ENCODE data around the gene UTRN.
A peak's percentile ranks its signal among the peaks of the same experiment; 100 is the strongest.

Gene UTRN

GRCh38 chr6:144264270-144265060, 20.7 kb upstream of the UTRN start:
- no peak overlapping the region for H3K27ac ChIP-seq (ENCODE audit: low read length)
- H3K27me3 ChIP-seq (ENCODE audit: control insufficient read depth in 1 of 2, insufficient read depth in 2 of 2, low read length in 2 of 2): no peaks in the 10 kb centered on the region
- H3K4me1 ChIP-seq (ENCODE audit: control insufficient read depth, insufficient read depth, low read length): peaks cover 3% of the 10 kb centered on the region
- no peak overlapping the region for H3K4me3 ChIP-seq (ENCODE audit: low read length in 2 of 2)
- H3K9ac ChIP-seq (ENCODE audit: low read length in 2 of 2): no peak overlapping the region
- H3K9me3 ChIP-seq (ENCODE audit: control insufficient read depth in 2 of 2, low read length in 2 of 2): peaks cover 0 to 3% of the 10 kb centered on the region in 2 donors
- H3K36me3 ChIP-seq (ENCODE audit: control insufficient read depth in 2 of 2, insufficient read depth in 2 of 2, low read length in 2 of 2): no peaks in the 10 kb centered on the region

GRCh38 chr6:144265061-144265357, 20.1 kb upstream of the UTRN start:
- Histone ChIP-seq H3K9me3 (ENCODE audit: control insufficient read depth in 2 of 2, low read length in 2 of 2) (peaks cover 0 to 3% of the 10 kb centered on the region in 2 donors), H3K27ac (ENCODE audit: low read length) (no peak overlapping the region), H3K4me3 (ENCODE audit: low read length in 2 of 2) (no peak overlapping the region), H3K9ac (ENCODE audit: low read length in 2 of 2) (no peak overlapping the region), H3K4me1 (ENCODE audit: control insufficient read depth, insufficient read depth, low read length) (peaks cover 3% of the 10 kb centered on the region), H3K36me3 (ENCODE audit: control insufficient read depth in 2 of 2, insufficient read depth in 2 of 2, low read length in 2 of 2) (no peaks in the 10 kb centered on the region), H3K27me3 (ENCODE audit: control insufficient read depth in 1 of 2, insufficient read depth in 2 of 2, low read length in 2 of 2) (no peaks in the 10 kb centered on the region)

GRCh38 chr6:144265390-144265789, 19.7 kb upstream of the UTRN start:
- Histone ChIP-seq H3K36me3 (ENCODE audit: control insufficient read depth in 2 of 2, insufficient read depth in 2 of 2, low read length in 2 of 2) (no peaks in the 10 kb centered on the region), H3K27me3 (ENCODE audit: control insufficient read depth in 1 of 2, insufficient read depth in 2 of 2, low read length in 2 of 2) (no peaks in the 10 kb centered on the region), H3K9ac (ENCODE audit: low read length in 2 of 2) (no peak overlapping the region), H3K4me3 (ENCODE audit: low read length in 2 of 2) (no peak overlapping the region), H3K4me1 (ENCODE audit: control insufficient read depth, insufficient read depth, low read length) (peaks cover 3% of the 10 kb centered on the region), H3K27ac (ENCODE audit: low read length) (no peak overlapping the region), H3K9me3 (ENCODE audit: control insufficient read depth in 2 of 2, low read length in 2 of 2) (peaks cover 0 to 3% of the 10 kb centered on the region in 2 donors)

- Histone ChIP-seq H3K4me3 (ENCODE audit: low read length in 2 of 2) (peak overlapping the region in 1 of 2 donors; percentile 30), H3K27me3 (ENCODE audit: control insufficient read depth in 1 of 2, insufficient read depth in 2 of 2, low read length in 2 of 2) (no peaks in the 10 kb centered on the region), H3K36me3 (ENCODE audit: control insufficient read depth in 2 of 2, insufficient read depth in 2 of 2, low read length in 2 of 2) (no peaks in the 10 kb centered on the region), H3K27ac (ENCODE audit: low read length) (peak overlapping the region; percentile 47), H3K9ac (ENCODE audit: low read length in 2 of 2) (peak overlapping the region in 1 of 2 donors; percentile 7), H3K4me1 (ENCODE audit: control insufficient read depth, insufficient read depth, low read length) (peaks cover 3% of the 10 kb centered on the region), H3K9me3 (ENCODE audit: control insufficient read depth in 2 of 2, low read length in 2 of 2) (peaks cover 0 to 10% of the 10 kb centered on the region in 2 donors)
These were observed 19.0 kb upstream of the UTRN start for GRCh38 chr6:144266091-144266649.

- Histone ChIP-seq H3K9me3 (ENCODE audit: control insufficient read depth in 2 of 2, low read length in 2 of 2) (peaks cover 0 to 7% of the 10 kb centered on the region in 2 donors), H3K4me3 (ENCODE audit: low read length in 2 of 2) (no peak overlapping the region), H3K36me3 (ENCODE audit: control insufficient read depth in 2 of 2, insufficient read depth in 2 of 2, low read length in 2 of 2) (no peaks in the 10 kb centered on the region), H3K27me3 (ENCODE audit: control insufficient read depth in 1 of 2, insufficient read depth in 2 of 2, low read length in 2 of 2) (no peaks in the 10 kb centered on the region), H3K4me1 (ENCODE audit: control insufficient read depth, insufficient read depth, low read length) (peaks cover 3% of the 10 kb centered on the region), H3K27ac (ENCODE audit: low read length) (no peak overlapping the region), H3K9ac (ENCODE audit: low read length in 2 of 2) (no peak overlapping the region)
These were observed 16.3 kb upstream of the UTRN start for GRCh38 chr6:144268794-144269349.

- Histone ChIP-seq H3K9me3 (ENCODE audit: control insufficient read depth in 2 of 2, low read length in 2 of 2) (no peaks in the 10 kb centered on the region), H3K27me3 (ENCODE audit: control insufficient read depth in 1 of 2, insufficient read depth in 2 of 2, low read length in 2 of 2) (no peaks in the 10 kb centered on the region), H3K4me1 (ENCODE audit: control insufficient read depth, insufficient read depth, low read length) (no peaks in the 10 kb centered on the region), H3K36me3 (ENCODE audit: control insufficient read depth in 2 of 2, insufficient read depth in 2 of 2, low read length in 2 of 2) (no peaks in the 10 kb centered on the region), H3K9ac (ENCODE audit: low read length in 2 of 2) (no peak overlapping the region), H3K27ac (ENCODE audit: low read length) (no peak overlapping the region), H3K4me3 (ENCODE audit: low read length in 2 of 2) (no peak overlapping the region)
These were observed 8.0 kb upstream of the UTRN start for GRCh38 chr6:144277174-144277573.

GRCh38 chr6:144277605-144278227, 7.4 kb upstream of the UTRN start:
- Histone ChIP-seq H3K9ac (ENCODE audit: low read length in 2 of 2) (no peak overlapping the region), H3K27ac (ENCODE audit: low read length) (no peak overlapping the region), H3K4me3 (ENCODE audit: low read length in 2 of 2) (no peak overlapping the region), H3K4me1 (ENCODE audit: control insufficient read depth, insufficient read depth, low read length) (no peaks in the 10 kb centered on the region), H3K27me3 (ENCODE audit: control insufficient read depth in 1 of 2, insufficient read depth in 2 of 2, low read length in 2 of 2) (no peaks in the 10 kb centered on the region), H3K36me3 (ENCODE audit: control insufficient read depth in 2 of 2, insufficient read depth in 2 of 2, low read length in 2 of 2) (no peaks in the 10 kb centered on the region), H3K9me3 (ENCODE audit: control insufficient read depth in 2 of 2, low read length in 2 of 2) (no peaks in the 10 kb centered on the region)

- no peaks in the 10 kb centered on the region for H3K36me3 ChIP-seq (ENCODE audit: control insufficient read depth in 2 of 2, insufficient read depth in 2 of 2, low read length in 2 of 2)
- H3K27me3 ChIP-seq (ENCODE audit: control insufficient read depth in 1 of 2, insufficient read depth in 2 of 2, low read length in 2 of 2): no peaks in the 10 kb centered on the region
- H3K9me3 ChIP-seq (ENCODE audit: control insufficient read depth in 2 of 2, low read length in 2 of 2): no peaks in the 10 kb centered on the region
- H3K4me3 ChIP-seq (ENCODE audit: low read length in 2 of 2): no peak overlapping the region
- no peak overlapping the region for H3K27ac ChIP-seq (ENCODE audit: low read length)
- no peaks in the 10 kb centered on the region for H3K4me1 ChIP-seq (ENCODE audit: control insufficient read depth, insufficient read depth, low read length)
- H3K9ac ChIP-seq (ENCODE audit: low read length in 2 of 2): no peak overlapping the region
These were observed 6.3 kb upstream of the UTRN start for GRCh38 chr6:144278659-144279314.

- H3K9ac ChIP-seq (ENCODE audit: low read length in 2 of 2): no peak overlapping the region
- H3K9me3 ChIP-seq (ENCODE audit: control insufficient read depth in 2 of 2, low read length in 2 of 2): no peaks in the 10 kb centered on the region
These were observed 5.5 kb upstream of the UTRN start for GRCh38 chr6:144279484-144280150.

More at GRCh38 chr6:144279484-144280150, 5.5 kb upstream of the UTRN start:
- Histone ChIP-seq H3K4me3 (ENCODE audit: low read length in 2 of 2) (no peak overlapping the region), H3K36me3 (ENCODE audit: control insufficient read depth in 2 of 2, insufficient read depth in 2 of 2, low read length in 2 of 2) (no peaks in the 10 kb centered on the region), H3K27me3 (ENCODE audit: control insufficient read depth in 1 of 2, insufficient read depth in 2 of 2, low read length in 2 of 2) (no peaks in the 10 kb centered on the region), H3K27ac (ENCODE audit: low read length) (no peak overlapping the region), H3K4me1 (ENCODE audit: control insufficient read depth, insufficient read depth, low read length) (no peaks in the 10 kb centered on the region)

Data from stomach smooth muscle (tissue), 2 donors.